Measurements from ENCODE around the gene DHPS. TPM values are rescaled to one million over a fixed set of nuclear protein-coding genes. Genes with fewer than 3 reads are reported as not detected.

Gene DHPS
- total RNA-seq, 1 donor from 2014 or later, result 78.3 TPM

DNA sequence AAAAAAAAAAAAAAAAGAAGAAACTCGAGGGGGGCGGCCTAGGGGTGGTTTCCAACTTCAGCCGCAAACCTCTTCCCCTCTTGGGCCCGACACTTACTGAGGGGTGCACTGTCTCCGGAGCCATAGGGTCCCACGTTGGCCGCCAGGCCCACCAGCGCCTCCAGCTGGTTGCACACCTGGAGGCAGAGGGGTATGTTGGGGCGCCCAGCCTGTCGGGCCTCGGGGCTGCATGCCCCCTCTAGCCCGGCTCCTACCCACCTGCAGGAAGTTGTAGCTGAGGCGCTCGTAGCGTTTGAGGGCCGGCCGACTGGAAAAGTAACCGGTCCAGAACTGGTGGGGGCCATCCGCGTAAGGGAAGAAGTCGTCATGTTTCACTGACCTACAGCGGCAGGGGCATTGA lies 23.7 kb downstream of the DHPS start:
- no peaks in the 10 kb centered on the region for H3K27me3 ChIP-seq
- no peaks in the 10 kb centered on the region for H3K9me3 Mint-ChIP-seq
- H2AFZ ChIP-seq (replicated peaks), result no peak overlapping the region
- no peak overlapping the region for H3K27ac ChIP-seq
- H3F3A ChIP-seq (ENCODE audit: low read depth), result no peaks in the 10 kb centered on the region
- no peak overlapping the region for H3K9ac ChIP-seq
- no peak for DNase-seq (ENCODE audit: low spot score)
- peaks cover 4% of the 10 kb centered on the region for H3K27me3 Mint-ChIP-seq (ENCODE audit: insufficient read depth, low read depth)
- H3K36me3 Mint-ChIP-seq, result peaks cover 13% of the 10 kb centered on the region
- no peak for TF ChIP-seq EZH2 (IDR thresholded peaks at IDR 0.05)
- TF ChIP-seq, protein P1, sequence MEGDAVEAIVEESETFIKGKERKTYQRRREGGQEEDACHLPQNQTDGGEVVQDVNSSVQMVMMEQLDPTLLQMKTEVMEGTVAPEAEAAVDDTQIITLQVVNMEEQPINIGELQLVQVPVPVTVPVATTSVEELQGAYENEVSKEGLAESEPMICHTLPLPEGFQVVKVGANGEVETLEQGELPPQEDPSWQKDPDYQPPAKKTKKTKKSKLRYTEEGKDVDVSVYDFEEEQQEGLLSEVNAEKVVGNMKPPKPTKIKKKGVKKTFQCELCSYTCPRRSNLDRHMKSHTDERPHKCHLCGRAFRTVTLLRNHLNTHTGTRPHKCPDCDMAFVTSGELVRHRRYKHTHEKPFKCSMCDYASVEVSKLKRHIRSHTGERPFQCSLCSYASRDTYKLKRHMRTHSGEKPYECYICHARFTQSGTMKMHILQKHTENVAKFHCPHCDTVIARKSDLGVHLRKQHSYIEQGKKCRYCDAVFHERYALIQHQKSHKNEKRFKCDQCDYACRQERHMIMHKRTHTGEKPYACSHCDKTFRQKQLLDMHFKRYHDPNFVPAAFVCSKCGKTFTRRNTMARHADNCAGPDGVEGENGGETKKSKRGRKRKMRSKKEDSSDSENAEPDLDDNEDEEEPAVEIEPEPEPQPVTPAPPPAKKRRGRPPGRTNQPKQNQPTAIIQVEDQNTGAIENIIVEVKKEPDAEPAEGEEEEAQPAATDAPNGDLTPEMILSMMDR (IDR thresholded peaks at IDR 0.05), result no peak
- TF ChIP-seq EZH2phosphoT487 (IDR thresholded peaks at IDR 0.05), result no peak
- no peaks in the 10 kb centered on the region for H3K4me1 ChIP-seq
- H3K36me3 ChIP-seq, result no peaks in the 10 kb centered on the region
- no peaks in the 10 kb centered on the region for H3K79me2 ChIP-seq (ENCODE audit: low read depth)
- H3K4me1 Mint-ChIP-seq, result no peaks in the 10 kb centered on the region
- no peaks in the 10 kb centered on the region for H4K20me1 ChIP-seq (ENCODE audit: low read depth)
- H3K4me2 ChIP-seq, result no peak overlapping the region
- no peak overlapping the region for H3K4me3 ChIP-seq
- H3K4me3 Mint-ChIP-seq, result no peak overlapping the region
- H3K27ac Mint-ChIP-seq, result no peak overlapping the region
- H3K9me3 ChIP-seq (ENCODE audit: low read depth), result no peaks in the 10 kb centered on the region

DNA sequence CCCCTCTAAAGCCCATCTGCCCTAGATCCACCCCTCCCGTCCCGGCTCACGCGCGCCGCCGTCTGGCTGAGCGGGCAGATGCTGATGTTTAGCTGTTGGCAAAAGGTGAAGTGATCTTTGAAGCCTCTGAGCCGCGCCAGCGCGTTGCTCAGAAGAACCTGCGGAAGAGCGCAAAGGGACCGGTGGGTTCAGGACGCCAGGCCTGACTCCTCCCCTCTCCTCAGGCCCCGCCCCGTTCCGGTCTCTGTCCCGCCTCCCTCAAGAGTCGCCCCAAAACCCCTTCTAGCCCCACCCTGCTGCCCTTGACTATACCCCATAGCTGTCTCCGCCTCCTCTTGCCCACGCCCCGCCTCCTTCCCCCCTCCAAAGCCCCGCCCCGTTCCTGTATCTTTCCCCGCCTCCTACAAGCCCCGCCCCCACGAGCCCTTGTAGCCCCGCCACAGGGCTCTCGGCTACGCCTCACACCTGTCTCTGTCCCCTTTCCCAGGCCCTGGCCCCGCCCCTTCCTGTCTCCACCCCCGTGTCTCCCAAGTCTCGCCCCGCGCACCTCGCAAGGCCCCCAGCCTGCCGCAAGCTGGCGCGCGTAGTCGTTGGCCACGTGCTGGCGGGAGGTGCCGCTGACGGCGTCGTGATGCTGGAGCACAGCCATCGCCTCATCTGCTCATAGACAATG lies 24.6 kb downstream of the DHPS start:
- H3K27me3 ChIP-seq, result no peaks in the 10 kb centered on the region
- Mint-ChIP-seq H3K27me3 (ENCODE audit: insufficient read depth, low read depth) (peaks cover 4% of the 10 kb centered on the region), H3K4me3 (no peak overlapping the region), H3K36me3 (peaks cover 12% of the 10 kb centered on the region), H3K9me3 (no peaks in the 10 kb centered on the region), H3K4me1 (no peaks in the 10 kb centered on the region), H3K27ac (no peak overlapping the region)
- H3K79me2 ChIP-seq (ENCODE audit: low read depth), result no peaks in the 10 kb centered on the region
- H3K4me3 ChIP-seq, result no peak overlapping the region
- TF ChIP-seq EZH2 (IDR thresholded peaks at IDR 0.05) (no peak), EZH2phosphoT487 (IDR thresholded peaks at IDR 0.05) (no peak)
- TF ChIP-seq, protein P1 (IDR thresholded peaks at IDR 0.05), result no peak
- H4K20me1 ChIP-seq (ENCODE audit: low read depth), result no peaks in the 10 kb centered on the region
- no peaks in the 10 kb centered on the region for H3K4me1 ChIP-seq
- H3F3A ChIP-seq (ENCODE audit: low read depth), result no peaks in the 10 kb centered on the region
- no peak overlapping the region for H3K9ac ChIP-seq
- H3K4me2 ChIP-seq, result no peak overlapping the region
- no peaks in the 10 kb centered on the region for H3K9me3 ChIP-seq (ENCODE audit: low read depth)
- no peak for DNase-seq (ENCODE audit: low spot score)
- H3K27ac ChIP-seq, result no peak overlapping the region
- H3K36me3 ChIP-seq, result no peaks in the 10 kb centered on the region
- no peak overlapping the region for H2AFZ ChIP-seq (replicated peaks)

DNA sequence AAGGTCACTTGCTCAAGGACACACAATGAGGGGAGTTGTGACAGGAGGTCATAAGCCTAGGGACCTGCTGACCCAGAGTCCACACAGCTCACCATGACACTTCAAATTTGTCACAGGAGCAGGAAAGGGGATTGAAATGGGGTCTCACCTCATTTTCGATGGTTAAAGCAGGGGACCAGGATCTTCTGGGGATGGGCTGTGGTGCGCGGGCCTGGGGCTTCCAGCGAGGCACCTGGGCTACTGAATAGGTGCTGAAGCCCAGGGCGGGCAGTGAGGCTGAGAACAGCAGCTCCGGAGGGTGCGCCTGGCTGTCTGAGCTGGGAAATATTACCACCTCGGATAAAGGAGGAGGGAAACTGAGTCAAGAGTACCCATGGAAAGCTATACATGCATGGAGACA lies 26.1 kb downstream of the DHPS start:
- H3K4me3 ChIP-seq, result no peak overlapping the region
- no peaks in the 10 kb centered on the region for H3K9me3 Mint-ChIP-seq
- H3K27ac Mint-ChIP-seq, result no peak overlapping the region
- no peak overlapping the region for H3K4me2 ChIP-seq
- H3K36me3 Mint-ChIP-seq, result peaks cover 18% of the 10 kb centered on the region
- DNase-seq (ENCODE audit: low spot score), result no peak
- no peaks in the 10 kb centered on the region for H4K20me1 ChIP-seq (ENCODE audit: low read depth)
- no peak overlapping the region for H3K4me3 Mint-ChIP-seq
- H3F3A ChIP-seq (ENCODE audit: low read depth), result no peaks in the 10 kb centered on the region
- no peak overlapping the region for H3K9ac ChIP-seq
- no peaks in the 10 kb centered on the region for H3K4me1 Mint-ChIP-seq
- H3K4me1 ChIP-seq, result no peaks in the 10 kb centered on the region
- H3K79me2 ChIP-seq (ENCODE audit: low read depth), result no peaks in the 10 kb centered on the region
- no peak overlapping the region for H3K27ac ChIP-seq
- H2AFZ ChIP-seq (replicated peaks), result no peak overlapping the region
- H3K27me3 Mint-ChIP-seq (ENCODE audit: insufficient read depth, low read depth), result peaks cover 4% of the 10 kb centered on the region
- H3K9me3 ChIP-seq (ENCODE audit: low read depth), result no peaks in the 10 kb centered on the region
- no peaks in the 10 kb centered on the region for H3K36me3 ChIP-seq
- H3K27me3 ChIP-seq, result no peaks in the 10 kb centered on the region
- TF ChIP-seq EZH2 (IDR thresholded peaks at IDR 0.05) (no peak), EZH2phosphoT487 (IDR thresholded peaks at IDR 0.05) (no peak)
- TF ChIP-seq, protein P1 (IDR thresholded peaks at IDR 0.05), result no peak
